Tibial nerve (tissue), 4 donors: ENCODE results near the gene CDH26.

Source experiments
- CTCF ChIP-seq, 5 experiments: fragments of 200-600 bp in 3 of 5; fragments of 450-650 bp in 2 of 5; sonication (generic) in 3 of 5; IDR thresholded peaks; one replicate each; pipeline ENCODE4 v1.5.1; 2016 to 2019; ENCODE audit warnings: antibody characterized with exemption in 5 of 5, mild to moderate bottlenecking in 3 of 5, moderate library complexity in 2 of 5
- EP300 ChIP-seq, 2 donors: sonication (generic); formaldehyde crosslinking; IDR thresholded peaks; one replicate each; pipeline ENCODE4 v1.6.1; 2017; ENCODE audit warnings: antibody characterized with exemption in 2 of 2, mild to moderate bottlenecking in 1 of 2
- POLR2A ChIP-seq, 2 donors: fragments of 450-650 bp; IDR thresholded peaks; one replicate each; pipeline ENCODE4 v1.6.1; 2017; ENCODE audit warnings: antibody characterized with exemption in 2 of 2, mild to moderate bottlenecking in 2 of 2, moderate library complexity in 2 of 2

- no peak for TF ChIP-seq CTCF (IDR thresholded peaks at IDR 0.05)
- TF ChIP-seq POLR2A (IDR thresholded peaks at IDR 0.05), result no peak
- TF ChIP-seq EP300 (IDR thresholded peaks at IDR 0.05), result no peak
Measured at GRCh38 chr20:60048634-60049521, 90.7 kb downstream of the CDH26 start.
